Suprapubic skin (tissue), 4 donors: ENCODE results near the gene DARS1. TPM values are rescaled to one million over a fixed set of nuclear protein-coding genes. Genes with fewer than 3 reads are reported as not detected.

ENCODE experiments used
- DNase-seq, 2 donors: peaks; one replicate each; pipeline ENCODE4 v3.0.0-alpha.2; 2019; ENCODE audit warnings: low spot score in 2 of 2
- H3K27ac ChIP-seq: fragments of 200-600 bp; sonication (generic); one replicate; pipeline ENCODE4 v1.5.1; 2019
- H3K27me3 ChIP-seq: fragments of 200-600 bp; sonication (generic); one replicate; pipeline ENCODE4 v1.5.1; 2019
- H3K36me3 ChIP-seq: fragments of 200-600 bp; sonication (generic); one replicate; pipeline ENCODE4 v1.5.1; 2019
- H3K4me1 ChIP-seq: fragments of 200-600 bp; sonication (generic); one replicate; pipeline ENCODE4 v1.5.1; 2019
- H3K4me3 ChIP-seq: fragments of 200-600 bp; sonication (generic); one replicate; pipeline ENCODE4 v1.5.1; 2019; ENCODE audit warnings: mild to moderate bottlenecking
- H3K9me3 ChIP-seq: fragments of 200-600 bp; sonication (generic); one replicate; pipeline ENCODE4 v1.5.1; 2019
- EP300 ChIP-seq: sonication (generic); formaldehyde crosslinking; IDR thresholded peaks from one replicate; pipeline ENCODE4 v1.6.1; 2017; ENCODE audit warnings: antibody characterized with exemption
- POLR2A ChIP-seq, 2 donors: fragments of 450-650 bp; IDR thresholded peaks; one replicate each; pipeline ENCODE4 v1.6.1; 2017; ENCODE audit warnings: antibody characterized with exemption in 2 of 2, mild to moderate bottlenecking in 2 of 2, moderate library complexity in 2 of 2
- POLR2AphosphoS5 ChIP-seq, 3 donors: sonication (generic); formaldehyde crosslinking; IDR thresholded peaks; one replicate each; pipeline ENCODE4 v1.6.1; 2017; ENCODE audit warnings: antibody characterized with exemption in 3 of 3
- WGBS: methylation state at CpG from one replicate; pipeline ENCODE4 v1.1.5; 2018; 5-methylcytosine and 5-hydroxymethylcytosine counted together
- total RNA-seq, 4 donors: library from RNA; depleted of rRNA; stranded (reverse); fragments of >200 nt; gene quantifications; one replicate each; pipeline ENCODE4 v1.1.0, GENCODE V29; 2016
- TF ChIP-seq, protein P1 (sequence below), 2 donors: fragments of 200-600 bp in 1 of 2; fragments of 450-650 bp in 1 of 2; sonication (generic) in 1 of 2; IDR thresholded peaks; one replicate each; pipeline ENCODE4 v1.5.1; 2016 to 2019; ENCODE audit warnings: antibody characterized with exemption in 2 of 2, mild to moderate bottlenecking in 1 of 2, moderate library complexity in 1 of 2

Gene DARS1
- total RNA-seq, 4 donors from 2014 or later: 63.1 to 82.6 (median 67.4) TPM

GRCh38 chr2:135947483-135947882 is 37.9 kb downstream of the DARS1 start:
- 94% methylated on average over 2 of the region's 2 CpGs for WGBS
- Histone ChIP-seq H3K9me3 (no peaks in the 10 kb centered on the region), H3K36me3 (peaks cover 6% of the 10 kb centered on the region), H3K4me3 (no peak overlapping the region), H3K4me1 (peaks cover 13% of the 10 kb centered on the region), H3K27ac (no peak overlapping the region), H3K27me3 (no peaks in the 10 kb centered on the region)
- TF ChIP-seq POLR2AphosphoS5 (IDR thresholded peaks at IDR 0.05): no peak
- no peak for TF ChIP-seq POLR2A (IDR thresholded peaks at IDR 0.05)
- no peak for TF ChIP-seq EP300
- TF ChIP-seq, protein P1, sequence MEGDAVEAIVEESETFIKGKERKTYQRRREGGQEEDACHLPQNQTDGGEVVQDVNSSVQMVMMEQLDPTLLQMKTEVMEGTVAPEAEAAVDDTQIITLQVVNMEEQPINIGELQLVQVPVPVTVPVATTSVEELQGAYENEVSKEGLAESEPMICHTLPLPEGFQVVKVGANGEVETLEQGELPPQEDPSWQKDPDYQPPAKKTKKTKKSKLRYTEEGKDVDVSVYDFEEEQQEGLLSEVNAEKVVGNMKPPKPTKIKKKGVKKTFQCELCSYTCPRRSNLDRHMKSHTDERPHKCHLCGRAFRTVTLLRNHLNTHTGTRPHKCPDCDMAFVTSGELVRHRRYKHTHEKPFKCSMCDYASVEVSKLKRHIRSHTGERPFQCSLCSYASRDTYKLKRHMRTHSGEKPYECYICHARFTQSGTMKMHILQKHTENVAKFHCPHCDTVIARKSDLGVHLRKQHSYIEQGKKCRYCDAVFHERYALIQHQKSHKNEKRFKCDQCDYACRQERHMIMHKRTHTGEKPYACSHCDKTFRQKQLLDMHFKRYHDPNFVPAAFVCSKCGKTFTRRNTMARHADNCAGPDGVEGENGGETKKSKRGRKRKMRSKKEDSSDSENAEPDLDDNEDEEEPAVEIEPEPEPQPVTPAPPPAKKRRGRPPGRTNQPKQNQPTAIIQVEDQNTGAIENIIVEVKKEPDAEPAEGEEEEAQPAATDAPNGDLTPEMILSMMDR (IDR thresholded peaks at IDR 0.05): no peak
- no peak for DNase-seq

- Histone ChIP-seq H3K36me3 (peaks cover 10% of the 10 kb centered on the region), H3K9me3 (no peaks in the 10 kb centered on the region), H3K27me3 (no peaks in the 10 kb centered on the region), H3K4me1 (peaks cover 13% of the 10 kb centered on the region), H3K27ac (no peak overlapping the region), H3K4me3 (no peak overlapping the region)
- no peak for DNase-seq
- WGBS: 58% methylated on average over 3 of the region's 3 CpGs
- TF ChIP-seq POLR2A (IDR thresholded peaks at IDR 0.05) (no peak), EP300 (no peak), POLR2AphosphoS5 (IDR thresholded peaks at IDR 0.05) (no peak)
- TF ChIP-seq, protein P1 (IDR thresholded peaks at IDR 0.05): no peak
Measured at GRCh38 chr2:135945526-135945925, 39.9 kb downstream of the DARS1 start.

- Histone ChIP-seq H3K4me1 (peaks cover 12% of the 10 kb centered on the region), H3K36me3 (peaks cover 10% of the 10 kb centered on the region), H3K9me3 (no peaks in the 10 kb centered on the region), H3K4me3 (no peak overlapping the region), H3K27me3 (no peaks in the 10 kb centered on the region), H3K27ac (no peak overlapping the region)
- TF ChIP-seq EP300 (no peak), POLR2AphosphoS5 (IDR thresholded peaks at IDR 0.05) (no peak), POLR2A (IDR thresholded peaks at IDR 0.05) (no peak)
- TF ChIP-seq, protein P1 (IDR thresholded peaks at IDR 0.05): no peak
- no peak for DNase-seq
- 90% methylated on average over 1 of the region's 1 CpG for WGBS
Measured at GRCh38 chr2:135944625-135945024, 40.8 kb downstream of the DARS1 start.

DNA sequence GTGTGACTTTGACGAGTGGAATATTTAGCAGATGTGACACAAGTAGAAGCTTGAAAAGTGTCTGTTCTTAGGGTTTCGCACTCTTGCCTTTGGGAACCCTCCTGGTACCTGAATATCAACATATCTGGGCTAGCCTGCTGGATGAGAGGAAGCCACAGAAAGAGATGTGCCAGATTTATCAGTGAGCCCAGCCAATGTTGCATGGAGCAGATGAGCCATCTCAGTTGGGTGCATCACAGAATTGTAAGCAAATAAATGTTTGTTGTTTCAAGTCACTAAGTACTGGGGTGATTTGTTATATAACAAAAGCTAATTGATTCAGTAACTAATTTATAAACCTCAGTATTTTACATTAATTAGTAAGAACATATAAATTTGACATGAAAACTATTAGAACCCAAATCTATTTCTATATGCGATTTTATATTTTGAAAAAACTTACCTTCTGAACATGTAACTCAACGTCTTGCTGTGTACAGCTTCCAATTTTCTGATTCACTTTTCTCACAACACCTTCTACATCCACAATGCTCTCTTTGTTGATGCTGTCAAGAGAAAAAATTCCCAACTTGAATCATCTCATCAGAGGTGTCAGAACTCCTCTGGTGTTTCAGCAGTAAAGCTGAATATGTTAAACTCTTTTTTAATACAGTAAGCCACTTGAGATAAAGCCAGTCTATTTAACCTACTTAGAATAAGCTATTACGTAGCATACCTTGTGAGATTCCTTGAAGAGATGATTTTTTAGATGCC is 42.3 kb downstream of the DARS1 start:
- WGBS: 83% methylated on average over 5 of the region's 5 CpGs
- DNase-seq: no peak
- no peaks in the 10 kb centered on the region for H3K9me3 ChIP-seq
- H3K27me3 ChIP-seq: no peaks in the 10 kb centered on the region
- no peak for TF ChIP-seq EP300
- TF ChIP-seq, protein P1 (IDR thresholded peaks at IDR 0.05): no peak
- TF ChIP-seq POLR2AphosphoS5 (IDR thresholded peaks at IDR 0.05): no peak
- no peak for TF ChIP-seq POLR2A (IDR thresholded peaks at IDR 0.05)
- H3K4me3 ChIP-seq: no peak overlapping the region
- H3K36me3 ChIP-seq: peaks cover 10% of the 10 kb centered on the region
- peaks cover 3% of the 10 kb centered on the region for H3K4me1 ChIP-seq
- no peak overlapping the region for H3K27ac ChIP-seq

GRCh38 chr2:135936524-135936923 is 48.9 kb downstream of the DARS1 start:
- no peak overlapping the region for H3K4me3 ChIP-seq
- no peaks in the 10 kb centered on the region for H3K4me1 ChIP-seq
- H3K36me3 ChIP-seq: peaks cover 16% of the 10 kb centered on the region
- no peaks in the 10 kb centered on the region for H3K9me3 ChIP-seq
- no peak for DNase-seq
- no peak overlapping the region for H3K27ac ChIP-seq
- no peak for TF ChIP-seq POLR2AphosphoS5 (IDR thresholded peaks at IDR 0.05)
- no peak for TF ChIP-seq EP300
- TF ChIP-seq, protein P1 (IDR thresholded peaks at IDR 0.05): no peak
- TF ChIP-seq POLR2A (IDR thresholded peaks at IDR 0.05): no peak
- no peaks in the 10 kb centered on the region for H3K27me3 ChIP-seq
